GM23248 (cell line): Measurements from ENCODE around the gene DHRS12. TPM values are rescaled to one million over a fixed set of nuclear protein-coding genes. Genes with fewer than 3 reads are reported as not detected.

Experiments
- DNase-seq: peaks from one replicate; pipeline ENCODE4 v3.0.0-alpha.2; 2015
- H2AFZ ChIP-seq: fragments of 200-600 bp; sonication (generic); 2 replicates; pipeline ENCODE4 v1.6.1; 2016; ENCODE audit warnings: antibody characterized with exemption
- H3F3A ChIP-seq: fragments of 200-600 bp; sonication (generic); 2 replicates; pipeline ENCODE4 v1.6.1; 2016; ENCODE audit warnings: mild to moderate bottlenecking, antibody characterized with exemption, mixed run types; ENCODE audit not compliant: insufficient read depth
- H3K27ac ChIP-seq: fragments of 200-600 bp; sonication (generic); 2 replicates; pipeline ENCODE4 v1.5.1; 2016; ENCODE audit warnings: mild to moderate bottlenecking
- H3K27me3 ChIP-seq: fragments of 200-600 bp; sonication (generic); replicated peaks from 2 replicates; pipeline ENCODE4 v1.6.1; 2016; ENCODE audit warnings: mild to moderate bottlenecking; ENCODE audit not compliant: insufficient read depth
- H3K36me3 ChIP-seq: fragments of 200-600 bp; sonication (generic); 2 replicates; pipeline ENCODE4 v1.6.1; 2016; ENCODE audit warnings: low read depth, mild to moderate bottlenecking
- H3K4me1 ChIP-seq: fragments of 200-600 bp; sonication (generic); 2 replicates; pipeline ENCODE4 v1.6.1; 2016; ENCODE audit warnings: mild to moderate bottlenecking; ENCODE audit not compliant: insufficient read depth
- H3K4me2 ChIP-seq: fragments of 200-600 bp; sonication (generic); one replicate; pipeline ENCODE4 v1.6.1; 2016; ENCODE audit warnings: mild to moderate bottlenecking; ENCODE audit not compliant: unreplicated experiment
- H3K4me3 ChIP-seq: fragments of 200-600 bp; sonication (generic); 2 replicates; pipeline ENCODE4 v1.5.1; 2016; ENCODE audit warnings: mild to moderate bottlenecking
- H3K79me2 ChIP-seq: fragments of 200-600 bp; sonication (generic); 2 replicates; pipeline ENCODE4 v1.6.1; 2016; ENCODE audit warnings: mild to moderate bottlenecking; ENCODE audit not compliant: insufficient read depth
- H3K9ac ChIP-seq: fragments of 200-600 bp; sonication (generic); 2 replicates; pipeline ENCODE4 v1.6.1; 2016; ENCODE audit warnings: mild to moderate bottlenecking
- H3K9me2 ChIP-seq: fragments of 200-600 bp; sonication (generic); 2 replicates; pipeline ENCODE4 v1.6.1; 2016; ENCODE audit warnings: mixed run types, mild to moderate bottlenecking, moderate library complexity; ENCODE audit not compliant: insufficient read depth
- H3K9me3 ChIP-seq: fragments of 200-600 bp; sonication (generic); one replicate; pipeline ENCODE4 v1.6.1; 2017; ENCODE audit warnings: low read depth
- H4K20me1 ChIP-seq: fragments of 200-600 bp; sonication (generic); 2 replicates; pipeline ENCODE4 v1.6.0; 2016; ENCODE audit not compliant: insufficient read depth
- EZH2 ChIP-seq: fragments of 200-600 bp; sonication (generic); IDR thresholded peaks from 2 replicates; pipeline ENCODE4 v1.6.1; 2018; ENCODE audit warnings: antibody characterized with exemption, mild to moderate bottlenecking; ENCODE audit not compliant: insufficient read depth, poor library complexity, severe bottlenecking
- EZH2phosphoT487 ChIP-seq: fragments of 200-600 bp; sonication (generic); IDR thresholded peaks from 2 replicates; pipeline ENCODE4 v1.6.1; 2018; ENCODE audit warnings: antibody characterized with exemption, moderate library complexity, mild to moderate bottlenecking, low read depth; ENCODE audit not compliant: insufficient read depth
- WGBS, 2 experiments: methylation state at CpG; one replicate each; pipeline ENCODE4 v1.1.6; 2015 to 2017; ENCODE audit warnings: low lambda C conversion rate in 2 of 2, low coverage in 1 of 2; ENCODE audit errors: missing lambda C conversion rate in 2 of 2; 5-methylcytosine and 5-hydroxymethylcytosine counted together
- in situ Hi-C: fragments of 300-500 bp; cut with MboI; formaldehyde crosslinking; loops from 2 replicates; pipeline ENCODE4 v1.15.0; 2020
- polyA plus RNA-seq: library from polyadenylated mRNA; unstranded; fragments of >200 nt; fragmentation: Nextera tagmentation; extraction: Ambion mirVana; gene quantifications from 2 replicates; pipeline ENCODE4 v1.2.1, GENCODE V29; 2016
- total RNA-seq: library from RNA; depleted of rRNA; stranded (reverse); fragments of >200 nt; shearing (Covaris generic); gene quantifications from 2 replicates; pipeline ENCODE4 v1.2.3, GENCODE V29; 2014

The DHRS12 gene
- total and polyA plus RNA-seq, 2 experiments from 2014 or later = 5.7 to 13.3 TPM

DNA sequence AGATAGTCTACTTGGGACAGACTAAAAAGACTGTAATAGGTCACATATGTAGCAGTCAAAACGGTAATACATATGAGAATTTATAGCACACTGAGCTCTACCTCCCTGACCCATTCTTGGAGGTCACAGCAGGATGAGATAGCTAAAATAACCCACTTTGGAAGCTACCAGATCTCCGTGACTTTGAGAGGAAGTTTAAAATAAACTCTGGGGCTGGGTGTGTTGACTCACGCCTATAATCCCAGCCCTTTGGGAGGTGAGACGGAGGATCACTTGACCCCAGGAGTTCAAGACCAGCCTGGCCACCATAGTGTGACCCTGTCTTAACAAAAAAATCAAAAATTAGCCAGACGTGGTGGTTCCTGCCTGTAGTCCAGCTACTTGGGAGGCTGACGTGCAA is 45.3 kb downstream of the DHRS12 start:
- H4K20me1 ChIP-seq = no peaks in the 10 kb centered on the region
- WGBS, 2 experiments = 83 to 86% methylated on average over 6 of the region's 6 CpGs
- H3K4me3 ChIP-seq = no peak overlapping the region
- no peak overlapping the region for H2AFZ ChIP-seq
- H3K79me2 ChIP-seq = no peaks in the 10 kb centered on the region; the same call in 1 of the 2 replicates
- no peak overlapping the region for H3K4me2 ChIP-seq
- H3K9me2 ChIP-seq = no peaks in the 10 kb centered on the region
- no peak overlapping the region for H3K27ac ChIP-seq
- peaks cover 42% of the 10 kb centered on the region for H3F3A ChIP-seq
- no peaks in the 10 kb centered on the region for H3K27me3 ChIP-seq
- TF ChIP-seq EZH2phosphoT487 = no peak
- TF ChIP-seq EZH2 = no peak
- in situ Hi-C loops = no loop called here
- DNase-seq = no peak
- H3K9me3 ChIP-seq = no peaks in the 10 kb centered on the region
- no peak overlapping the region for H3K9ac ChIP-seq
- peaks cover 79% of the 10 kb centered on the region for H3K36me3 ChIP-seq
- H3K4me1 ChIP-seq = peaks cover 10% of the 10 kb centered on the region; the same call in 1 of the 2 replicates

GRCh38 chr13:51756651-51757050 is 47.3 kb downstream of the DHRS12 start:
- WGBS, 2 experiments = 97 to 98% methylated on average over 2 of the region's 2 CpGs
- in situ Hi-C loops = no loop called here
- Histone ChIP-seq H3K79me2 (no peaks in the 10 kb centered on the region; the same call in 1 of the 2 replicates), H3K4me1 (0 out of 2 replicates have a peak, but pooled peaks cover 3% of the 10 kb centered on the region), H3K4me2 (no peak overlapping the region), H4K20me1 (no peaks in the 10 kb centered on the region), H3K4me3 (no peak overlapping the region), H3K9me3 (no peaks in the 10 kb centered on the region), H3K27me3 (no peaks in the 10 kb centered on the region), H3K27ac (no peak overlapping the region), H3K9me2 (no peaks in the 10 kb centered on the region), H3K9ac (no peak overlapping the region), H2AFZ (no peak overlapping the region), H3F3A (peaks cover 36% of the 10 kb centered on the region), H3K36me3 (peaks cover 84% of the 10 kb centered on the region)
- no peak for DNase-seq
- no peak for TF ChIP-seq EZH2

GRCh38 chr13:51747438-51748434 is 56.2 kb downstream of the DHRS12 start:
- no peaks in the 10 kb centered on the region for H3K9me2 ChIP-seq
- DNase-seq = no peak
- no peaks in the 10 kb centered on the region for H4K20me1 ChIP-seq
- no peaks in the 10 kb centered on the region for H3F3A ChIP-seq
- H3K9me3 ChIP-seq = no peaks in the 10 kb centered on the region
- H3K27ac ChIP-seq = no peak overlapping the region
- in situ Hi-C loops = no loop called here
- peaks cover 58% of the 10 kb centered on the region for H3K36me3 ChIP-seq
- WGBS, 2 experiments = 90 to 92% methylated on average over 9 of the region's 9 CpGs
- TF ChIP-seq EZH2phosphoT487 (no peak), EZH2 (no peak)
- no peak overlapping the region for H3K4me2 ChIP-seq
- no peaks in the 10 kb centered on the region for H3K27me3 ChIP-seq
- H3K4me3 ChIP-seq = no peak overlapping the region
- no peak overlapping the region for H3K9ac ChIP-seq
- no peak overlapping the region for H2AFZ ChIP-seq
- no peaks in the 10 kb centered on the region for H3K4me1 ChIP-seq
- peaks cover 28% of the 10 kb centered on the region for H3K79me2 ChIP-seq

- 31 to 42% methylated on average over 2 of the region's 2 CpGs for WGBS, 2 experiments
- Histone ChIP-seq H4K20me1 (no peaks in the 10 kb centered on the region), H3K4me2 (no peak overlapping the region), H3K9me2 (no peaks in the 10 kb centered on the region), H3K9me3 (no peaks in the 10 kb centered on the region), H3K9ac (no peak overlapping the region), H3K27me3 (no peaks in the 10 kb centered on the region), H3K36me3 (peaks cover 50% of the 10 kb centered on the region), H2AFZ (no peak overlapping the region), H3F3A (no peaks in the 10 kb centered on the region), H3K79me2 (peaks cover 28% of the 10 kb centered on the region), H3K27ac (no peak overlapping the region), H3K4me3 (no peak overlapping the region), H3K4me1 (no peaks in the 10 kb centered on the region)
- in situ Hi-C loops = no loop called here
- DNase-seq = no peak
- TF ChIP-seq EZH2phosphoT487 (no peak), EZH2 (no peak)
These were observed 57.2 kb downstream of the DHRS12 start for GRCh38 chr13:51746802-51747201.
